GM18907 (cell line): ENCODE measurements around the gene OR8H3.
"Not testable (repeated sequence)": the region's sequence is repeated elsewhere in the genome, so short reads cannot be mapped to it uniquely, and the experiment has no call there.

Source experiments
- ATAC-seq: cut with Tn5 transposase; IDR thresholded peaks from one replicate; pipeline ENCODE4 v1.9.1; 2021; ENCODE audit warnings: mild to moderate bottlenecking, moderate library complexity; ENCODE audit not compliant: unreplicated experiment

OR8H3 gene

GRCh38 chr11:56122073-56122472 lies at the start of gene OR8H3:
Gene OR8H3, plus strand, starts transcription at chr11:56122373. Its CDS starts 0 bp downstream, at chr11:56122373.
- no peak for ATAC-seq

- ATAC-seq = no peak
Measured at GRCh38 chr11:56089697-56090096, 32.5 kb upstream of the OR8H3 start.

DNA sequence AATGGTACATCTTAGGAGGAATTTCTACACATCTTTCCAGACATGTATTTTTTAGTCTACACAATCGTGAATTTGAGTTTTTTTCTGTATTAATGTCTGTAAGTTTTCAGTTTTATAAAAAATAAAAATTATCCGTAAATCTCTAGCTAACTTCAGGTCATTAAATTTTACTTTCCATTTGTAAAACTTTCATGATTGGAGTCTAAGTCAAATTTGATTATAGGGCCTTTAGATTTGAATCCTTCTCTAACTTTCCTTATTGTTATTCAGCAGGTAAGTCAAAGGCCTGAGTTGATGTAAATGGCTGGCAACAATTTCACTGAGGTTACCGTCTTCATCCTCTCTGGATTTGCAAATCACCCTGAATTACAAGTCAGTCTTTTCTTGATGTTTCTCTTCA lies 29.2 kb upstream of the OR8H3 start, which contains the start of gene OR8I2:
OR8I2 (plus strand) TSS at position 301 of the 400 bp plus-strand sequence; CDS start at position 301, 0 bp downstream.
- no peak for ATAC-seq

- ATAC-seq = no peak
Measured at GRCh38 chr11:56103210-56103737, 18.9 kb upstream of the OR8H3 start, which contains the start of gene OR8H2. Gene OR8H2, plus strand, starts transcription at chr11:56103687. Its CDS starts 1,356 bp downstream, at chr11:56105043.

- ATAC-seq = no peak
Measured at GRCh38 chr11:56140151-56140661, 18.0 kb downstream of the OR8H3 start, which contains the start of gene OR8J3. Gene OR8J3, minus strand, starts transcription at chr11:56140201. Its CDS starts 2,483 bp downstream, at chr11:56137718.

- not testable (repeated sequence) for ATAC-seq
Measured at GRCh38 chr11:56143681-56144080, 21.5 kb downstream of the OR8H3 start.

DNA sequence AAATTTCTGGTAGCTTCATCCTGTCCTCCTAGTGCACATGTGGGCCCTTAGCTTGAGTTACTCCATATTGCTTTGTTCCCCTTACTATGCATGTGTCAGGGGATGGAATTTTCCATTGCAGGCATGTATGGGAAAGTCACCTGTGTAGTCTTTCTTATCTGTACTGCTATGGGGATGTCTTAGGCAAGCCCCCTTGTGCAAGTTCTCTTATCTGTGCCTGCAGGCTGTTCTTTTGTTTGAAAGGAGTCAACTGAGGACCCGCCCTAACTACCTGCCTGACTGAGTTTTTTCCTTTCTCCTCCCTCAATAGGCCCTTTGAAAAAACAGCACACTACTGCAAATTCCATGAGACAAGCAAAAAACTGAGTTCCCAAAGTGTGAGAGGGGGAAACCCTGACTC lies 29.2 kb downstream of the OR8H3 start:
- ATAC-seq = no peak

DNA sequence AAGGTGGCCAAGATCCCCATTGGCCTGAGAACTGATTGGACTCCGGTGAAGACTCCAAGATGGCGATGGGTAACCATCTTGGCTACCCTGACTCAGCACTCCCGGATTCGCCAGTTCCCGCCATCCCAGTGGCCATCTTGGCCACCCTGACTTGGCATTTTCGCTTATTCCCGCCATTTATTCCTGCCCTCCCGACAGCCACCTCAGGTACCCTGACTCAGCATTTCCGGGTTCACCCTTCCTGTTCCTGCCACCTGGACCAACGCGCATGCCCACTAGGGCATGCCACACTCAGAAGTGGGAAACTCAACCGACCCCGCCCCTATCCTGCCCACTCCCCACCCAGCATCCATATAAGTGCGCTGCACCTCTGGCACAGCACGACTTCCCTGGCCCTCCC lies 30.2 kb downstream of the OR8H3 start:
- ATAC-seq = no peak

DNA sequence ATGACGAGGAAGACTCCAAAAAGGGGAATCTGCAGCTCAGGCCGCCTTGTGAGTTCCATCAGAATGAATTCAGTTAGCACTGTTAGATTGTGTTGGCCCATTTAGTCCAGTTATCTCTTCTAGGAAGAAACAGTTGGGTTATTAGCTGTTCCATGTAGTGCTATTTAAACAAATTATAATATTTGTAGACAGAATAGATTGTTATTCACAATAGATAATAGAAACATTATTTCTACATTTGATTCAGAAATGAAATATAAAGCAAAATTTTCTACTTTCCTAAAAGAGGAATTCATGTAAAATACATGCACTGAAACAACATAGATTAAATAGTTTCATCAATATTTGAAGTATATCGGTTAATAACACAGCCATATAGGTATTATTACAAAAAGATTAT lies 38.0 kb downstream of the OR8H3 start, which contains the start of gene OR8K5:
OR8K5 (minus strand) TSS at position 101 of the 400 bp plus-strand sequence; CDS start at position 101, 0 bp downstream.
- ATAC-seq = no peak

DNA sequence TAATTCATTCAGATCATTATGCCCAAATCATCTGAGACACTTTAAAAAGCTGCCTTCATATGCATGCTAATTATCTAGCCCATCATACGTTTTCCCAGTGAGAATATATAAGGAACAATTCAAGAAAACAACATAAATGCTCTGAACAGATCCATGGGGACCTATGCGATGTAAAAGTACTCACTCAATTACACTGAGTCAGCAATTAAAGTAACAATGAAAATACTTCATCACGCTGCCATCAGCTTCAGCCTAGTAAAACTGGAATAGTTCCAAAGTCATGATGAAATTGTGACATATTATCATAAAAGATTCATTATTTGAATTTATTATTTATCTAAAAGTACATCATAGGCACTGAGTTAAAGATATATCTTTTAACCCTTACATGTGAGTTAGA lies 41.6 kb downstream of the OR8H3 start:
- ATAC-seq = no peak

DNA sequence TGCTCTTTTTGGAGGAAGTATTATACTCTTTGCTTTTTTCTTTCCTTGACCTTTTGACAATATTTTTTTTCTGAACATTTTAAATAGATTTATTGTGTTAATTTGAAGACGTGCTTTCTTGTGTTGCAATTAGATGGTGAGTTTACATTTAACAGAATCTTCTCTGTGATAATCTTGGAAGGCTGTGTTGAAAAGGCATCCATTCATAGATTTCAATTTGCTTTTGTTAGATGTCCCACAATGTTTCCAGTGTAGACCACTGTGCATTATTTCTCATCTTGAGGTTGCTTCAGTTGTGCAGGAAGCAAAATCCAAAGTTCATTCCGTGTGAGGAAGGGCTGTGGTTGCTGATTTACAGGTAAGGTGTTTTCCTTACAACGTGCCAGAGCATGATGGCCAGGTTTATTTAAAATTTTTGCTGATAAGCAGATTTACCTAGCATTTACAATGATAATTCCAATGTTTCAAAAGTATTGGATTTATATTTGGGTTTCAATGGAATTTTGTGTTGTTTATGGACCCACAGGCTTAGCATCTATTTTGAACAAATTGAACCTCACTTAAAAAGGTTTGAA lies 50.2 kb downstream of the OR8H3 start:
- no peak for ATAC-seq
